OCI-M2 (cell line): ENCODE data around the gene SETSIP.
"Not testable (repeated sequence)": the region's sequence is repeated elsewhere in the genome, so short reads cannot be mapped to it uniquely, and the experiment has no call there.

Source experiments
- DNase-seq: peaks from one replicate; lab custom pipeline; 2025; ENCODE audit not compliant: unreplicated experiment; lab: John Stamatoyannopoulos, UW

Gene SETSIP

GRCh38 chr1:92075311-92075710 lies at the start of gene SETSIP:
TSS of gene SETSIP (minus strand) at chr1:92075411. CDS start at chr1:92075411, 0 bp downstream.
- no peak for DNase-seq

GRCh38 chr1:92123868-92124267 lies 48.7 kb upstream of the SETSIP start:
- DNase-seq: no peak

GRCh38 chr1:92118826-92119225 lies 43.6 kb upstream of the SETSIP start:
- no peak for DNase-seq

- no peak for DNase-seq
These were observed 42.3 kb upstream of the SETSIP start for GRCh38 chr1:92117526-92117925.

- no peak for DNase-seq
These were observed 33.4 kb upstream of the SETSIP start for GRCh38 chr1:92108631-92109030.

GRCh38 chr1:92105546-92106081 lies 30.4 kb upstream of the SETSIP start:
- no peak for DNase-seq

GRCh38 chr1:92096317-92096716 lies 21.1 kb upstream of the SETSIP start:
- no peak for DNase-seq

DNA sequence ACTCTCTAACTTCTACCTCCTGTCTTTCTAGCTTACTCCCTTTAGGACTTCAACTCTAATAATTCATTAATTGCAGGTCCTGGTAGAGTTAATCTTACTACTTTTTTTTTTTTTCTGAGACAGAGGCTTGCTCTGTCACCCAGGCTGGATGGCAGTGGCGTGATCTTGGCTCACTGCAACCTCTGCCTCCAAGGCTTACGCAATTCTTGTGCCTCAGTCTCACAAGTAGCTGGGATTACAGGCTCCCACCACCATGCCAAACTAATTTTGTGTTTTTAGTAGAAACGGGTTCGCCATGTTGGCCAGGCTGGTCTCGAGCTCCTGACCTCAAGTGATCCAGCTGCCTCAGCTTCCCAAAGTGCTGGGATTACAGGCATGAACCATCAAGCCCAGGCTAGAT lies 20.7 kb upstream of the SETSIP start:
- DNase-seq: no peak

DNA sequence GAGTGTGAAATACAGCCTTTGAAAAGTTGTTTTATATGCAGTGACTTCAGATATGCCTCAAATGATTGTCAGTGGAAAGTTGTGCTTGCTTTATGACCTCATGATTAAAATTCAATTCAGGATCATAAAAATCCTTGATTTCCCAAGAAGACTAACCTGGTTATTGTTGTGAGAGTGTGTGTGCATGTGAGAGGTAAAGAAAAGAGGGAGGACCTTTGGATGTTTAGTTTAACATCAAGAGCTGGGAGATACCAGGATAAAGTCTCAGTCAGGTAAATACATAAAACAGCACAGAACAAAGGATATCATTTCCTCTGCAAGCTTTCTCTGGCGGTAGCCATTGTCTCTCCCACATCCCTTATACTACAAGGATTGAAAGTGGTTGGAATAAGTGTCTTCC lies 19.4 kb upstream of the SETSIP start:
- DNase-seq: no peak

DNA sequence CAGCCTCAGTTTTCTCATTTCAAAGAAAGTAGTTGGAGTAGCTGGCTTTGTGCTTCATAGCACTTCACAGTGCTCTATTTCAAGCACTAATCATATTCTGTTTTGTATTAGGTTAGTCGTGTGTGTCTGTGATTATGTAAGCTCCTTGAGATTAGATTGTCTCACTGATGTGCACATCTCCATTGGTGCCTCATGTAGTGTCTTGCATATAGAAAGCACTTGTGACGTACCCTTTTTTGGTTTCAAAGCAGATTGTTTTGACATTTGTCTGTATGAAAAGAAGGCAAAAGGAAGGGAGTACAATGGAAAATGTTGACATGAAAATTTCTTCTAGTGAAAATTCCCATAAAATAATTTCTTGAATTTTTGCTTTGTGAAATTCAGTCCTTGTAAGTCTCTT lies 18.9 kb upstream of the SETSIP start:
- no peak for DNase-seq

DNA sequence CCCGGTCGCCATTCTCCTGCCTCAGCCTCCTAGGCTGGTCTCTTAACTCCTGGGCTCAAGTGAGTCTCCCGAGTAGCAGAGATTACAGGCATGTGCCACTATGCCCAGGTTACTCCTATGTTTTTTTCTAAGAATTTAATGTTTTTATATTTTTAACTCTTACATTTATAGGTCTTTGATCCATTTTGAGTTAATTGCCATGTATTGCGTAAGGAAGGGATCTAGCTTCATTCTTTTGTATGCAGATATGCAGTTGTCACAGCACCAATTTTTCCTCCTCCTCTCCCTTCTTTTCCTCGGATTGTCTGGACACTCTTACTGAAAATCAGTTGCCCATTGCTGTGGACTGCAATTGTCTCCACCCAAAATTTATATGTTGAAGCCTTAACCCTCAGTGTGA lies 16.4 kb upstream of the SETSIP start:
- no peak for DNase-seq

DNA sequence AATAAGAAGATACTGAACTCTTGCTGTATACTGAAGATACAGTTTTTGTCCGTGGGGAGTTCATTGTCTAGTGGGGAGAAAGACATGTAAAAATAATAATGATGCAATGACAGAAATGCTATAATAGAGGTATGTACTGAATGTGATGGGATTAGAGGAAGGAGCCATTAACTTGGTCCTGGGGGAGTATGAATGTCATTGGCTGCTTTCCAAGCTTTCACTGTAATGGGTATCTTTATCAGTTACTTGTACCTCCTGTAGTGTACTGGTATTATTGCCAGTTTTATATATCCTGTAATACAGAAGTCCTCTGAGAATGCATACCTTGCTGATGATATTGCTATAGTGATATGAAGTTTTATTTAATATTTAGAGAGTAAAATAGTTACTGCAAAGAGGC lies 12.3 kb upstream of the SETSIP start:
- DNase-seq: no peak

GRCh38 chr1:92085727-92086126 lies 10.5 kb upstream of the SETSIP start:
- DNase-seq: no peak

GRCh38 chr1:92084651-92085050 lies 9.4 kb upstream of the SETSIP start:
- no peak for DNase-seq

GRCh38 chr1:92081031-92081430 lies 5.8 kb upstream of the SETSIP start:
- DNase-seq: no peak

DNA sequence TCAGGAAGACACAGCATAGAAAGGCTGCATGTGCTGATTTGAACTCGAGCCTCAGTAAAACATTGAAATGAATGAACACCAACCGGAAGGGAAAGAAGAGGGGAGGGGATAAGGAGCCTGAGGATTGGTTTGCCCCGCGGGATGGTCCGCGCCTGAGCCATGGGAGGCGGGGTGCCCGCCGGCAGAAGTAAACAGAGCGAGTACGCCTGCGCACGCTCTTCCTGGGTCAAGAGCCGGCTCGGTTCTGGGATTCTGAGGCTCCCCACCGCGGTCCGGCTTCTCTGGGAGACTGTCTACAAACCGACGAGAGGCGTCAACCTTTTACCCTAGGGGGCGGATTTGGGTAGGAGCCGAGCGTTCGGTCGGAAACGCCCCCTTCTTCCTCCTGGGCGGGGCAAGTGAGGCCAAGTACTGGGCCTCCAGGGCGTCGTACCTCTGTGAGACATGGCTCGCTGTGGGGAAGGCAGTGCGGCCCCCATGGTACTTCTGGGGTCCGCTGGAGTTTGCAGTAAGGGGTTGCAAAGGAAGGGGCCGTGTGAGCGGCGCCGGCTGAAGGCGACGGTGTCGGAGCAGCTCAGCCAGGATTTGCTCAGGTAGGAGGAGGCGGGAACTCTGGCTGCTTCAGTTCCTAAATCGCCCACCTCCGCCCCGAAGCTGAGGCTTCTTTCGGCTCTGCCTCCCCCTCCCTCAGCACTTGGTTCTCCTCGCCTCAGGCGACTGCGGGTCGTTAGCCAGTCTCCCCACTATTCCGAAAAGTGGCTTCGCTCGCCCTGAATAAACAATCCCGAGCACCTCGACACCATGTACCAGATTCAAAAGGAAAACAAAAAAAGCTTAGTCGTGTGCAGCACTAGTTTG lies 5.1 kb upstream of the SETSIP start, which contains the start of gene BTBD8:
Gene BTBD8 (plus strand): TSS at position 218 of the 858 bp plus-strand sequence. CDS start 227 bp downstream, at position 445.
- DNase-seq: peak; percentile 41

DNA sequence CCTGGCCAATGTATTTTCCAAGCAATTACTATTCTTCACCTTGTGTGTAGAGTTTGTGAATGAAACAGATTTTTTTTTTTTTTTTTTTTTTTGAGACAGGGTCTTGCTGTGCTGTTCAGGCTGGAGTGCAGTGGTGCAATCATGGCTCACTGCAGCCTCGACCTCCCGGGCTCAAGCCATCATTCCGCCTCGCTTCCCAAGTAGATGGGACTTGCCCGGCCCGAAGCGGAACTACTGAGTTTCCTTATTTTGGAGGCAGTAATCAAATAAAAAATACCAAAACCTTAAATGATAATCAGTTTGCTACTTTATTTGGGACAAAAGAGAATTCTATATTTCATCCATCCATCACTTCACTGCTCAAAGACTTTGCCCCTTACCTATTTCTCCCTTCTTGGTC lies 4.2 kb upstream of the SETSIP start:
- DNase-seq: no peak

DNA sequence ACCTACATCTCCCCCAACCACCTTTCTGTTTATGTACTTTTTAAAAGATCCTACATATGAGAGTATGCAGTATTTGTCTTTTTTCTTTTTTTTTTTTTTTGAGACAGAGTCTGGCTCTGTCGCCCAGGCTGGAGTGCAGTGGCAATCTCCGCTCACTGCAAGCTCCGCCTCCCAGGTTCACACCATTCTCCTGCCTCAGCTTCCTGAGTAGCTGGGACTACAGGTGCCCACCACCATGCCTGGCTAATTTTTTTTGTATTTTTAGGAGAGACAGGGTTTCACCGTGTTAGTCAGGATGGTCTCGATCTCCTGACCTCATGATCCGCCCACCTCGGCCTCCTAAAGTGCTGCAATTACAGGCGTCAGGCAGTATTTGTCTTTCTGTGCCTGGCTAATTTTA lies 2.9 kb upstream of the SETSIP start:
- DNase-seq: not testable (repeated sequence)

DNA sequence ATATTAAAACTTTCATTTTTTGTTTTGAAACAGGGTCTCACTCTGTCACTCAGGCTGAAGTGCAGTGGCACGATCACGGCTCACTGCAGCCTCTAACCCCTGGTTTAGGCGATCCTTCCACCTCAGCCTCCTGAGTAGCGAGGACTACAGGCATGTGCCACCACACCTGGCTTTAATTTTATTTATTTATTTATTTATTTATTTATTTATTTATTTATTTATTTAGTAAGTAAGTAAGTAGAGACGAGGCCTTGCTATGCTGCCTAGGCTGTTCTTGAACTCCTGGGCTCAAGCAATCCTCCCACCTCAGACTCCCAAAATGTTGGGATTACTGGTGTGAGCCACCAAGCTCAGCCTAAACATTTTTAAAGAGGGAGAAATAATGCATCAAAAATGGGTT lies 1.2 kb upstream of the SETSIP start:
- DNase-seq: no peak

DNA sequence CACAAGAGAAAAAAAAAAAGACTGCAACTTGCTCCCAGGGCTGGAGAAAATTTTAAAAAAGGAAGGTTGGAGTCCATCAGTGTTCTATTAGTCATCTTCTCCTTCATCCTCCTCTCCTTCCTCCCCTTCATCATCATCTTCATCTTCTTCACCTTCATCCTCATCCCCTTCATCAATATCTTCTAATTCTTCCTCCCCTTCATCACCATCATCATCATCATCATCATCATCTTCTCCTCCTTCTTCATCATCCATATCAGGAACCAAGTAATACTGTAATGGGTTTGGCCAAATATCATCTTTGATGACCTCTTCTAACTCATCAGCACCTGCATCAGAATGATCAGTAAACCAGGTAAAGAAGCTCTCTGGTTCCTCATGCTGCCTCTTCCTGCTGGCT lies 765 bp downstream of the SETSIP start:
- not testable (repeated sequence) for DNase-seq

- DNase-seq: no peak
These were observed 4.3 kb downstream of the SETSIP start for GRCh38 chr1:92070892-92071291.

DNA sequence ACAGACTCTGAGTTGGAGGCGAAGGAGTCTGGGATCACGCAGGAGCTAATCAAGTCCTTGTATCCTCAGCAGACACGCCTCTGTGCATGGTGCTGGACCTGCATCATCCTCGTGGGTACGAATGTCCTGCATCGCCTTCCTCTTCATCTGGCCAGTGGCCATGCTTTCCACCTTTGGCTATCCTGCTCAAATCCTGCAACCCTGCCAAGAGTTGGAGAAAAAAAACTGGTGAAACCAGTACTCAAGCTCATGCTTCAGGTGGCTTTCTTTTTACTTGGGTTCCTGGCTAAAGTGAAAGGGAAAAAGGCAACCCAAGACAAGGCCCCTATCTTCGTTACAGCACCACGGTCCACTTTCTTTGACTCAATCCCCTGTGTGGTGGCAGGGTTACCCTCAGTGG lies 8.9 kb downstream of the SETSIP start:
- no peak for DNase-seq

- DNase-seq: no peak
These were observed 10.2 kb downstream of the SETSIP start for GRCh38 chr1:92065042-92065441.
